MG63 (cell line): ENCODE data around the gene WNK1. TPM values are rescaled to one million over a fixed set of nuclear protein-coding genes. Genes with fewer than 3 reads are reported as not detected.
"Not testable (repeated sequence)": the region's sequence is repeated elsewhere in the genome, so short reads cannot be mapped to it uniquely, and the experiment has no call there.

Experiments used
- DNase-seq: peaks from one replicate; pipeline ENCODE4 v3.0.0-alpha.2; 2020
- H3K27me3 ChIP-seq: fragments of 250-450 bp; sonication (Bioruptor Pico); 2 replicates; pipeline ENCODE4 v1.5.1; 2020; ENCODE audit warnings: mild to moderate bottlenecking, moderate library complexity
- H3K36me3 ChIP-seq: fragments of 250-450 bp; sonication (Bioruptor Pico); 2 replicates; pipeline ENCODE4 v1.5.1; 2020; ENCODE audit warnings: mild to moderate bottlenecking, moderate library complexity
- H3K4me3 ChIP-seq: fragments of 250-450 bp; sonication (Bioruptor Pico); 2 replicates; pipeline ENCODE4 v1.5.1; 2020; ENCODE audit warnings: mild to moderate bottlenecking, moderate library complexity
- H3K9me3 ChIP-seq: fragments of 250-450 bp; sonication (Bioruptor Pico); 2 replicates; pipeline ENCODE4 v1.5.1; 2020; ENCODE audit warnings: mild to moderate bottlenecking, moderate library complexity
- total RNA-seq: library from RNA; depleted of rRNA; stranded (reverse); fragments of >200 nt; shearing (Covaris generic); gene quantifications from 2 replicates; pipeline ENCODE4 v1.2.3, GENCODE V29; 2014; ENCODE audit warnings: low replicate concordance

The WNK1 gene
- total RNA-seq, 1 experiment from 2014 or later, result 25.0 TPM

GRCh38 chr12:823028-823698 is 70.8 kb downstream of the WNK1 start:
- Histone ChIP-seq H3K4me3 (no peak overlapping the region), H3K27me3 (no peaks in the 10 kb centered on the region), H3K9me3 (peaks cover 11% of the 10 kb centered on the region), H3K36me3 (peaks cover 35% of the 10 kb centered on the region)
- DNase-seq, result no peak

DNA sequence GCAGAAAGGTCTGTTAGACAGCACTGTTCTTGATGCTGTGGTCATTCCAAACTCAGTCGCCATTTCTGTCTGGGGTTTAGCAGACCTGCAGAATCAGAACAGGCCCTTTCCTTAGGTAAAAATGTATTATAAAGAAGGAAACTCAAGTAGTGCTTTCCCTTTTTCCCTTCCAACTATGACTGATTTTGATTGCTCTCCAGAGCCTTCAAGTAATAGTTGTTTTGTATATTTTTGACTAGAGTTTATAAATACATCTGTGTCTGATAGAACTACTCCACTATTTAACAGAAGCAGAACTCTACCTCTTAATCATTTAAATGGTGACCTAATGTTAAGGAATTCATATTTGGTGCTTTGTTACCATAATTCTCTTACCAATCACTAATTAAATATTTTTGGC is 74.0 kb downstream of the WNK1 start:
- H3K9me3 ChIP-seq, result peaks cover 11% of the 10 kb centered on the region
- H3K4me3 ChIP-seq, result no peak overlapping the region
- DNase-seq, result no peak
- no peaks in the 10 kb centered on the region for H3K27me3 ChIP-seq
- H3K36me3 ChIP-seq, result peaks cover 55% of the 10 kb centered on the region

DNA sequence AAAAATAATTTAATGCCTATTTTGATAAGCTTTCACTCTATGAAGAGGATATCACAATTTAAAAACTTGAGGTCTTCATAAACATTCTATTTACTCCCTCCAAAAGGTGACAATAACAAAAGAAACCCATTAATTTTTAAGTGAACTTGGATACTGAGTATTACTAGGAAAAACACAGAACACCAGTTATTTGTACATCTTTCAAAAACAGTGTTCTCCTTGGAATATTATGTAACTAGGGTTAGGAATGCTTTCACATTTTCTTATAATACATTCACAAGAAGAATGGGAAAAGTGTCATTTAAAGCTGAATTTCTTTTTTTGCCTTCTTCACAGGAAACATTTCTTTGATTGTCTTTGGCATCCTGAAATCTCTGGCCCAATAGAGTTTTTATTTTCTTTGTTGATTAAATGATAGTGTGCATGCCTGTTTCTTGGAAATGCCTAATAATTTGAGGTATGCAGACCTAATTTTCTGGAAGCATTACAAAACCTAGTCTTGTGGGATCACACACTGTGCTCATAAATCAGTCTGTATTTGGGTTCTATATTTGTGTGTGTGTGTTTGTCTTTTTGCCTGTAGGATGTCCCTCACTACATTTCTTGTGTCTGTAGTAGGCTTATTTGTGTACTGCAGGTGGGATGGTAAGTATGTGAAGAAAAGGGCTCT is 76.5 kb downstream of the WNK1 start:
- Histone ChIP-seq H3K27me3 (no peaks in the 10 kb centered on the region), H3K9me3 (no peaks in the 10 kb centered on the region), H3K36me3 (peaks cover 52% of the 10 kb centered on the region), H3K4me3 (no peak overlapping the region)
- no peak for DNase-seq

GRCh38 chr12:830111-830867 is 77.9 kb downstream of the WNK1 start:
- Histone ChIP-seq H3K36me3 (peaks cover 60% of the 10 kb centered on the region), H3K27me3 (no peaks in the 10 kb centered on the region), H3K4me3 (no peak overlapping the region), H3K9me3 (no peaks in the 10 kb centered on the region)
- no peak for DNase-seq

DNA sequence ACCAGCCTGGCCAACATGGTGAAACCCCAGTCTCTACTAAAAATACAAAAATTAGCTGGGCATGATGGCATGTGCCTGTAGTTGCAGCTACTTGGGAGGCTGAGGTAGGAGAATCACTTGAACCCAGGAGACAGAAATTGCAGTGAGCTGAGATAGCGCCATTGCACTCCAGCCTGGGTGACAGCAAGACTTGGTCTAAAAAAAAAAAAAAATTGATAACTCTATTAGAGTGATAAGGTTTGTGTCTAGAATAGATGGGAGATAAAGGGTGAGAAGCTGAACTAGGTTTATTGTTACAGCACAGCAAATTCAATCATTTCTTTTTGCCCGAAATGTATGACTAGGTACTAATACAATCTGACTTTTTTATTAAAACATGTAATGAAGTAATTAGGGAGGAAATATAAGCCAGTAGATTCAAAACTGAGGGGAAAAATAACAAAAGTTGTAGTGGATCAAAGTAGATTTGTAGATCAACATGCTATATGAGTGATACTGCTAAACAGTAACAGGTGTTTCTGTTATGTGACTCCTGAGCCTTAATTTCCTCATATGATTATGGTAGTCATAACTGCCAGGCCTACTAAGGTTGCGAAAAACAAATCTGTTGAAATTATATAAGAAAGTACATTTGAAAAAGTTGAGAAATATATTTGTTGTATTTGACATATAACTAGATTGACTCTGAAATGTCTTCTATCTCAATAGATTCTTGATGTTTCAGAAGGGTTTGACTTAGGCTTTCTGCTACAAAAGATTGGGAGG is 83.6 kb downstream of the WNK1 start:
- Histone ChIP-seq H3K9me3 (no peaks in the 10 kb centered on the region), H3K36me3 (peaks cover 34% of the 10 kb centered on the region), H3K27me3 (no peaks in the 10 kb centered on the region), H3K4me3 (no peak overlapping the region)
- no peak for DNase-seq

DNA sequence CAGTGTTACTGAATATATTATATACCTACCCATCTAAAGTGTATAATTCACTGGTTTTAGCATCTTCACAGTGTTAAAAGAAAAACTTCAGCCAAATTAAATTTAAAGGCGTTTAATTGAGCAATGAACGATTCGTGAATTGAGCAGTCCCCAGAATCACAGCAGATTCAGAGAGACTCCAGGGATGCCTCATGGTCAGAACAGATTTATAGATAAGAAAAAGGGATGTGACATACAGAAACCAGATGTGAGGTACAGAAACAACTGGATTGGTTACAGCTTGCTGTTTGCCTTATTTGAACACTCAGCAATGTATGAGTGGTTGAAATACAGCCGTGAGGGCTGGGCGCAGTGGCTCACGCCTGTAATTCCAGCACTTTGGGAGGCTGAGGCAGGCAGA is 84.6 kb downstream of the WNK1 start:
- DNase-seq, result no peak
- peaks cover 39% of the 10 kb centered on the region for H3K36me3 ChIP-seq
- H3K4me3 ChIP-seq, result no peak overlapping the region
- H3K27me3 ChIP-seq, result no peaks in the 10 kb centered on the region
- no peaks in the 10 kb centered on the region for H3K9me3 ChIP-seq

DNA sequence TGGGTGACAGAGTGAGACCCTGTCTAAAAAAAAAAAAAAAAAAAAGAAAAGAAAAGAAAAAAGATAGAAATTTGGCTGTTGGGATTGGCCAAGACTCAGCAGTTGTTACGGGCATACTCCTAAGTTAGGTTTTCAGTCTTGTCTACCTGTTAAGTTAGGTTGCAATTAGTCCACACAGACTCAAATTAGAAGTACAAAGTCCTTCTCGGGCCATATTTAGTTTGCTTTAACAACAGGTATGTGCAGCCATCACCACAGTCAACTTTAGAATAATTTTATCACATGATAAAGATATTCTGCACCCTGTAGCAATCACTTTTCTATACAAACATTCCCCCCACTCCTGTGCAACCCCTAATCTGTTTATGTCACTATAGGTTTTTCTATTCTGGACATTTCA is 85.2 kb downstream of the WNK1 start:
- Histone ChIP-seq H3K36me3 (peaks cover 41% of the 10 kb centered on the region), H3K4me3 (no peak overlapping the region), H3K9me3 (no peaks in the 10 kb centered on the region), H3K27me3 (no peaks in the 10 kb centered on the region)
- DNase-seq, result no peak

DNA sequence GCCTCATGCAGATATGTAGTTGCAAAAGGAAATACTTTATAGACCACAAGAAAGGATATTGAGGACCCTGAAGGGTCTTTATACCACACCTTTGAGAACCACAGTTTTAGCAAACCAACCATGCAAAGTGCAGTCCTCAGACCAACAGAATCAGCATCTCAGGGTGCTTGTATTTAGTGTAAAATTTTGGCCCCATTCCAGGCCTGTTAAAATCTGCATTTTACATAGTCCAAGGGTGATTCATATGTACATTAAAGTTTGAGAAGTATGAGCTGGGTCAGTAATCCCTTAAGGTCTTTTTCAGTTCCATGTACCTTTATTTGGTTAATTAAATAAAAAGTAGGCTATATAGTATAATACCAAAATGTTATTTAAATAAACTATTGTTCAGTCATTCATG is 91.2 kb downstream of the WNK1 start:
- peaks cover 32% of the 10 kb centered on the region for H3K36me3 ChIP-seq
- no peak for DNase-seq
- H3K27me3 ChIP-seq, result no peaks in the 10 kb centered on the region
- H3K9me3 ChIP-seq, result no peaks in the 10 kb centered on the region
- no peak overlapping the region for H3K4me3 ChIP-seq

GRCh38 chr12:846421-846820 is 94.0 kb downstream of the WNK1 start:
- no peak overlapping the region for H3K4me3 ChIP-seq
- no peaks in the 10 kb centered on the region for H3K9me3 ChIP-seq
- no peaks in the 10 kb centered on the region for H3K27me3 ChIP-seq
- DNase-seq, result no peak
- H3K36me3 ChIP-seq, result peaks cover 22% of the 10 kb centered on the region

DNA sequence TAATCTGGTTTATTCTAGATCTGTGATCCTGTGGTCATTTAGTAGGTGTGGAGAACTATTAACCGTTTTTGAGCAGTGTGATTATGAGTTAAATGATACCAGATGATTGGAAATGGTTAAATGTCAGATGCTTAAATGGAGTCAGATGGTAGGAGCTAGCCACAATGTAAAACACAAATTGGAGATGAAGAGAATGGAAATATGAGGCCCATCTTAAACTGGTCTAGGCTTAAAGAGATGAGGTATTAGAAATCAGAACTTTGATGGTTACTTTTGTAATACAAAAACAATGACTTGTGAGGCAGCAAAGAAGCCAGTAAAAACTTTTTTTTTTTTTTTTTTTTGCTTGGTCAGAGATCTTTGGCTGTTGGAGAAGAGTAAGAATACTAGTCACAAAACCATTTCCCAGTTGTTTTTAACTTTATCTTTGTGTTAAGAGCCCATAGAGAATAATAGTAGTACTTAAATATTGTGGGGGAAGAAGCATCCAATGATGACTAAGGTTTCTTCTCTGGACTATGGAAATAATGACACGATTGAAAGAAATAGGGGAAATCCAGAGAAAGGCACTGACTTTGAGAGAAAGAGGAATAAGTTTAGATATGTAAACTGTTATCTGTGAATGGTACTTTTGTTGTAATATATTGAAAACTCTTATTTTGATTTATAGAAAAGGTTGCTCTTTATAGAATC is 95.9 kb downstream of the WNK1 start:
- no peak for DNase-seq
- H3K9me3 ChIP-seq, result no peaks in the 10 kb centered on the region
- H3K4me3 ChIP-seq, result no peak overlapping the region
- peaks cover 11% of the 10 kb centered on the region for H3K36me3 ChIP-seq
- H3K27me3 ChIP-seq, result no peaks in the 10 kb centered on the region

GRCh38 chr12:848882-849527 is 96.6 kb downstream of the WNK1 start:
- no peaks in the 10 kb centered on the region for H3K27me3 ChIP-seq
- peaks cover 11% of the 10 kb centered on the region for H3K36me3 ChIP-seq
- no peak for DNase-seq
- no peak overlapping the region for H3K4me3 ChIP-seq
- no peaks in the 10 kb centered on the region for H3K9me3 ChIP-seq

GRCh38 chr12:849733-850437 is 97.5 kb downstream of the WNK1 start:
- not testable (repeated sequence) for H3K4me3 ChIP-seq, H3K9me3 ChIP-seq, DNase-seq, H3K27me3 ChIP-seq
- peaks cover 11% of the 10 kb centered on the region for H3K36me3 ChIP-seq

DNA sequence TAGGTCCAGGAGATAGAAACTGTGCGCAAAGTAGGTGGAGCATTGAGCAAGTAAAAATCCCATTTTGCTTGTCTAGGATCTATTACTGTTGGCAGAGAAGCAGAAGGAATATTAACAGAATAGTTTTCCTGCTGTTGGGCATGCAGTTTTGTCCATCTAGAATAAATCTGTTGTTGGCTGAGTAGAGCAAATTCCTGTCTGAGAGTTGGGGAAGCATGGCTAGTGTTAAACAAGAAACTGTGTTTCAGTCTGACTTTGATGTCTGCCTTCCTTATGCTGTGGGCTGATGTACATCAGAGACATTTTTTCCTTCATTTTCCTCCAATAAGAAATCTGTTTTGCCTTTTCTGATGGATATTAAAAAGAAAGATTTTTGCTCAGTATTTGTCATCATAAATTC is 99.0 kb downstream of the WNK1 start:
- Histone ChIP-seq H3K36me3 (peaks cover 7% of the 10 kb centered on the region), H3K4me3 (peak overlapping the region; percentile 15), H3K27me3 (no peaks in the 10 kb centered on the region), H3K9me3 (no peaks in the 10 kb centered on the region)
- no peak for DNase-seq

DNA sequence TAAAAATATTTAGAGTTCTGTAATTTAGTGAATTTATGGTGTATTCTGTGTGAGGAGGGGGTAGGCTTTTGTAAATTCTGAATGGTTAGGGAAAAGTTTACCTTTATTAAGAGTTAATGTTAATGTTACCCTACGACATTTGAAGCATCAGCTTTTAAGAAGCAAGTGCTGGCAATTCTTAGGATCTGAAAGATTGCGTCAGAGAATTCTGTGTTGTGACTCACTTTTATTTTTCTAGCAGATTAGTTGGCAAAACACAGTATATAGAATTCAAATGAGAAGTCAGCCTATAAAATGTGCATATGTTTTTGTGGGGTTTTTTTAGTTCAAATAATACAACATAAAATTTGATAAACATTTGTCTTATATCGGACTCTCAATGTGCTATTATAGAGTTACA is 99.5 kb downstream of the WNK1 start:
- Histone ChIP-seq H3K4me3 (peak overlapping the region; percentile 15), H3K36me3 (peaks cover 8% of the 10 kb centered on the region), H3K9me3 (no peaks in the 10 kb centered on the region), H3K27me3 (no peaks in the 10 kb centered on the region)
- DNase-seq, result no peak

DNA sequence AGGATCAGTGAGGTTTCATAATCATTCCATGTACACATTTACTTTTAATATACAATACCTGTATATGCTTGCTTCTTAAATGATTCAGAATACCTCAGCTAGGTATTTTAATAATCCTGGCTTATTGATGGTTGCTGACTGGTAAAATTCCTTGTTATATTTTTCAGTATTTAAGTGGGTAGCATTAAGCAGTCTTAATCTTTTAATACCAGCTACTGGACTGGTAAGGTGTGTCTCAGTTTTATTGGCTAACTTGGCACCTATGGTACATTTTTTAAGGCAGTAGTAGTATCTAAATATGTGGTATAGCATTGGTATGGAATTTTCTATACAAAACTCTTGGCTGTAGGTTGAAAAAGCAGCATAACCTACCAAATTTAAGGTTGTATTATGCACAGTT is 100.5 kb downstream of the WNK1 start:
- Histone ChIP-seq H3K27me3 (no peaks in the 10 kb centered on the region), H3K36me3 (peaks cover 12% of the 10 kb centered on the region), H3K4me3 (peak overlapping the region; percentile 15), H3K9me3 (no peaks in the 10 kb centered on the region)
- no peak for DNase-seq
